ENCODE data around the gene COMMD6.
"Not testable (repeated sequence)": the region's sequence is repeated elsewhere in the genome, so short reads cannot be mapped to it uniquely, and the experiment has no call there.

The COMMD6 gene

GRCh38 chr13:75554981-75555380, 17.3 kb upstream of the COMMD6 start:
- Histone ChIP-seq H3K27ac (no peak overlapping the region), H3K27me3 (no peaks in the 10 kb centered on the region), H3K4me1 (ENCODE audit: control insufficient read depth in 1 of 2, insufficient read depth in 1 of 2, low read depth in 1 of 2, low read length in 1 of 2) (peaks cover 8 to 11% of the 10 kb centered on the region in 2 experiments), H3K9me3 (no peaks in the 10 kb centered on the region), H3K4me3 (ENCODE audit: low read depth in 1 of 2, low read length in 1 of 2) (no peak overlapping the region), H3K36me3 (peaks cover 4% of the 10 kb centered on the region)
- no peak for TF ChIP-seq CTCF (IDR thresholded peaks at IDR 0.05)

- H3K27ac ChIP-seq, result no peak overlapping the region
- peaks cover 4% of the 10 kb centered on the region for H3K36me3 ChIP-seq
- no peak overlapping the region for H3K4me3 ChIP-seq (ENCODE audit: low read depth in 1 of 2, low read length in 1 of 2)
- H3K9me3 ChIP-seq, result no peaks in the 10 kb centered on the region
- H3K4me1 ChIP-seq (ENCODE audit: control insufficient read depth in 1 of 2, insufficient read depth in 1 of 2, low read depth in 1 of 2, low read length in 1 of 2), result peaks cover 11% of the 10 kb centered on the region in 2 experiments
- no peaks in the 10 kb centered on the region for H3K27me3 ChIP-seq
- no peak for TF ChIP-seq CTCF (IDR thresholded peaks at IDR 0.05)
These were observed 16.8 kb upstream of the COMMD6 start for GRCh38 chr13:75554464-75554863.

GRCh38 chr13:75550159-75550567, 12.5 kb upstream of the COMMD6 start:
- Histone ChIP-seq H3K4me1 (ENCODE audit: control insufficient read depth in 1 of 2, insufficient read depth in 1 of 2, low read depth in 1 of 2, low read length in 1 of 2) (peaks cover 16 to 17% of the 10 kb centered on the region in 2 experiments), H3K36me3 (peaks cover 2% of the 10 kb centered on the region), H3K27me3 (no peaks in the 10 kb centered on the region), H3K4me3 (ENCODE audit: low read depth in 1 of 2, low read length in 1 of 2) (peak overlapping the region; percentile 80 to 94), H3K27ac (peak overlapping the region; percentile 94), H3K9me3 (no peaks in the 10 kb centered on the region)
- no peak for TF ChIP-seq CTCF (IDR thresholded peaks at IDR 0.05)

- H3K4me1 ChIP-seq (ENCODE audit: control insufficient read depth in 1 of 2, insufficient read depth in 1 of 2, low read depth in 1 of 2, low read length in 1 of 2), result peaks cover 16 to 17% of the 10 kb centered on the region in 2 experiments
- peak; percentile 98 for TF ChIP-seq CTCF (IDR thresholded peaks at IDR 0.05)
- no peaks in the 10 kb centered on the region for H3K9me3 ChIP-seq
- no peaks in the 10 kb centered on the region for H3K27me3 ChIP-seq
- H3K36me3 ChIP-seq, result no peaks in the 10 kb centered on the region
- peak within 1 kb of the TSS; percentile 80 to 94 for H3K4me3 ChIP-seq (ENCODE audit: low read depth in 1 of 2, low read length in 1 of 2)
- peak within 1 kb of the TSS; percentile 94 for H3K27ac ChIP-seq
These were observed 11.9 kb upstream of the COMMD6 start, which contains the start of gene UCHL3 for GRCh38 chr13:75549262-75550158. Gene UCHL3, plus strand, starts transcription at chr13:75549791. Its CDS starts 30 bp downstream, at chr13:75549821.

GRCh38 chr13:75547917-75548316, 10.3 kb upstream of the COMMD6 start:
- Histone ChIP-seq H3K4me3 (ENCODE audit: low read depth in 1 of 2, low read length in 1 of 2) (no peak overlapping the region), H3K27me3 (no peaks in the 10 kb centered on the region), H3K4me1 (ENCODE audit: control insufficient read depth in 1 of 2, insufficient read depth in 1 of 2, low read depth in 1 of 2, low read length in 1 of 2) (peaks cover 16 to 17% of the 10 kb centered on the region in 2 experiments), H3K9me3 (no peaks in the 10 kb centered on the region), H3K27ac (no peak overlapping the region), H3K36me3 (no peaks in the 10 kb centered on the region)
- no peak for TF ChIP-seq CTCF (IDR thresholded peaks at IDR 0.05)

- H3K4me1 ChIP-seq (ENCODE audit: control insufficient read depth in 1 of 2, insufficient read depth in 1 of 2, low read depth in 1 of 2, low read length in 1 of 2), result peaks cover 10 to 12% of the 10 kb centered on the region in 2 experiments
- not testable (repeated sequence) for H3K36me3 ChIP-seq; H3K9me3 ChIP-seq; H3K4me3 ChIP-seq (ENCODE audit: low read depth in 1 of 2, low read length in 1 of 2); H3K27ac ChIP-seq; H3K27me3 ChIP-seq
These were observed 7.7 kb upstream of the COMMD6 start for GRCh38 chr13:75545386-75545785.

All from neutrophil (primary cell).